ENCODE measurements around the gene ATP11B. TPM values are rescaled to one million over a fixed set of nuclear protein-coding genes. Genes with fewer than 3 reads are reported as not detected.

The ATP11B gene
- total and polyA plus RNA-seq, 2 donors (not counting 1 experiment from before 2014, with no cell fraction given), result 34.9 to 77.8 TPM

GRCh38 chr3:182848906-182849305, 55.6 kb downstream of the ATP11B start:
- H3K27ac ChIP-seq (ENCODE audit: insufficient read depth, low read length), result no peak overlapping the region
- no peaks in the 10 kb centered on the region for H3K27me3 ChIP-seq (ENCODE audit: control insufficient read depth, insufficient read depth, low read length)
- no peak overlapping the region for H2AFZ ChIP-seq (ENCODE audit: low read length)
- TF ChIP-seq CTCF (conservative IDR thresholded peaks at IDR 0.05 in 1 of 2, IDR thresholded peaks at IDR 0.05 in 1 of 2; ENCODE audit: low read depth in 1 of 2, low read length in 2 of 2), result no peak
- TF ChIP-seq EZH2 (IDR thresholded peaks at IDR 0.05; ENCODE audit: low read length, missing control alignments), result no peak
- no peaks in the 10 kb centered on the region for H3K9me3 ChIP-seq (ENCODE audit: control insufficient read depth, insufficient read depth, low read depth, low read length)
- no peaks in the 10 kb centered on the region for H3K4me1 ChIP-seq (ENCODE audit: control insufficient read depth, extremely low read depth, insufficient read depth, low read length)
- no peak overlapping the region for H3K4me2 ChIP-seq (ENCODE audit: extremely low read depth, insufficient read depth, low read length)
- no peak for DNase-seq (ENCODE audit: low read depth in 2 of 2)
- no peaks in the 10 kb centered on the region for H4K20me1 ChIP-seq (ENCODE audit: control insufficient read depth, extremely low read depth, insufficient read depth, low read length)
- no peak overlapping the region for H3K9ac ChIP-seq (ENCODE audit: insufficient read depth, low read length)
- peaks cover 5% of the 10 kb centered on the region for H3K36me3 ChIP-seq (ENCODE audit: control insufficient read depth, insufficient read depth, low read length)
- H3K4me3 ChIP-seq (replicated peaks in 1 of 4; ENCODE audit: control extremely low read depth in 1 of 4, insufficient read depth in 1 of 4, low read depth in 3 of 4, low read length in 4 of 4), result no peak overlapping the region
- no peaks in the 10 kb centered on the region for H3K79me2 ChIP-seq (ENCODE audit: control insufficient read depth, insufficient read depth, low read length)

GRCh38 chr3:182855076-182855475, 61.8 kb downstream of the ATP11B start:
- Histone ChIP-seq H3K9ac (ENCODE audit: insufficient read depth, low read length) (no peak overlapping the region), H3K4me3 (replicated peaks in 1 of 4; ENCODE audit: control extremely low read depth in 1 of 4, insufficient read depth in 1 of 4, low read depth in 3 of 4, low read length in 4 of 4) (no peak overlapping the region), H3K4me1 (ENCODE audit: control insufficient read depth, extremely low read depth, insufficient read depth, low read length) (no peaks in the 10 kb centered on the region), H3K27me3 (ENCODE audit: control insufficient read depth, insufficient read depth, low read length) (no peaks in the 10 kb centered on the region), H3K36me3 (ENCODE audit: control insufficient read depth, insufficient read depth, low read length) (no peaks in the 10 kb centered on the region), H2AFZ (ENCODE audit: low read length) (no peak overlapping the region), H3K9me3 (ENCODE audit: control insufficient read depth, insufficient read depth, low read depth, low read length) (no peaks in the 10 kb centered on the region), H3K4me2 (ENCODE audit: extremely low read depth, insufficient read depth, low read length) (no peak overlapping the region), H3K79me2 (ENCODE audit: control insufficient read depth, insufficient read depth, low read length) (no peaks in the 10 kb centered on the region), H3K27ac (ENCODE audit: insufficient read depth, low read length) (no peak overlapping the region), H4K20me1 (ENCODE audit: control insufficient read depth, extremely low read depth, insufficient read depth, low read length) (no peaks in the 10 kb centered on the region)
- TF ChIP-seq CTCF (conservative IDR thresholded peaks at IDR 0.05 in 1 of 2, IDR thresholded peaks at IDR 0.05 in 1 of 2; ENCODE audit: low read depth in 1 of 2, low read length in 2 of 2) (no peak), EZH2 (IDR thresholded peaks at IDR 0.05; ENCODE audit: low read length, missing control alignments) (no peak)
- DNase-seq (ENCODE audit: low read depth in 2 of 2), result no peak

- no peak overlapping the region for H2AFZ ChIP-seq (ENCODE audit: low read length)
- H3K4me1 ChIP-seq (ENCODE audit: control insufficient read depth, extremely low read depth, insufficient read depth, low read length), result no peaks in the 10 kb centered on the region
- no peak overlapping the region for H3K9ac ChIP-seq (ENCODE audit: insufficient read depth, low read length)
- no peaks in the 10 kb centered on the region for H4K20me1 ChIP-seq (ENCODE audit: control insufficient read depth, extremely low read depth, insufficient read depth, low read length)
- H3K4me2 ChIP-seq (ENCODE audit: extremely low read depth, insufficient read depth, low read length), result no peak overlapping the region
- no peak overlapping the region for H3K27ac ChIP-seq (ENCODE audit: insufficient read depth, low read length)
- H3K79me2 ChIP-seq (ENCODE audit: control insufficient read depth, insufficient read depth, low read length), result no peaks in the 10 kb centered on the region
- H3K4me3 ChIP-seq (replicated peaks in 1 of 4; ENCODE audit: control extremely low read depth in 1 of 4, insufficient read depth in 1 of 4, low read depth in 3 of 4, low read length in 4 of 4), result no peak overlapping the region
- no peak for TF ChIP-seq EZH2 (IDR thresholded peaks at IDR 0.05; ENCODE audit: low read length, missing control alignments)
- TF ChIP-seq CTCF (conservative IDR thresholded peaks at IDR 0.05 in 1 of 2, IDR thresholded peaks at IDR 0.05 in 1 of 2; ENCODE audit: low read depth in 1 of 2, low read length in 2 of 2), result no peak
- no peaks in the 10 kb centered on the region for H3K27me3 ChIP-seq (ENCODE audit: control insufficient read depth, insufficient read depth, low read length)
- H3K9me3 ChIP-seq (ENCODE audit: control insufficient read depth, insufficient read depth, low read depth, low read length), result no peaks in the 10 kb centered on the region
- H3K36me3 ChIP-seq (ENCODE audit: control insufficient read depth, insufficient read depth, low read length), result no peaks in the 10 kb centered on the region
- peak in 1 of 2 donors; percentile 9 for DNase-seq (ENCODE audit: low read depth in 2 of 2)
Observed at GRCh38 chr3:182861348-182861747, 68.0 kb downstream of the ATP11B start.
